ENCODE results near the gene CFAP99. TPM values are rescaled to one million over a fixed set of nuclear protein-coding genes. Genes with fewer than 3 reads are reported as not detected.

CFAP99 gene
- polyA plus RNA-seq, 1 donor (not counting 4 experiments of a cell fraction or from before 2014, with no cell fraction given) = not detected

GRCh38 chr4:2451821-2452785 lies 33.3 kb downstream of the CFAP99 start:
- no peaks in the 10 kb centered on the region for H3K4me1 ChIP-seq (ENCODE audit: control insufficient read depth, extremely low read depth, insufficient read depth, low read length)
- no peak overlapping the region for H3K4me2 ChIP-seq (ENCODE audit: control insufficient read depth, extremely low read depth, insufficient read depth, low read depth, low read length)
- TF ChIP-seq EZH2 (IDR thresholded peaks at IDR 0.05; ENCODE audit: low read length) = no peak
- TF ChIP-seq CTCF (optimal IDR thresholded peaks at IDR 0.05 in 1 of 3, IDR thresholded peaks at IDR 0.05 in 1 of 3, conservative IDR thresholded peaks at IDR 0.05 in 1 of 3; ENCODE audit: extremely low read depth in 1 of 3, insufficient read depth in 2 of 3, low read length in 3 of 3) = no peak
- DNase-seq (ENCODE audit: low read depth, low spot score) (no peak), FAIRE-seq (no peak)
- H3K27ac ChIP-seq (ENCODE audit: control insufficient read depth, insufficient read depth, low read length) = no peak overlapping the region
- H3K27me3 ChIP-seq (ENCODE audit: control insufficient read depth, extremely low read depth, insufficient read depth, low read length) = peaks cover 11% of the 10 kb centered on the region
- H3K9me3 ChIP-seq (ENCODE audit: control insufficient read depth, low read depth, low read length) = no peaks in the 10 kb centered on the region
- no peaks in the 10 kb centered on the region for H4K20me1 ChIP-seq (ENCODE audit: control insufficient read depth, extremely low read depth, insufficient read depth, low read length)
- no peaks in the 10 kb centered on the region for H3K36me3 ChIP-seq (ENCODE audit: control insufficient read depth in 2 of 2, extremely low read depth in 1 of 2, insufficient read depth in 2 of 2, low read length in 2 of 2)
- no peak overlapping the region for H2AFZ ChIP-seq (ENCODE audit: control insufficient read depth, low read length)
- no peaks in the 10 kb centered on the region for H3K9me1 ChIP-seq (ENCODE audit: control insufficient read depth, extremely low read depth, insufficient read depth, low read length)
- H3K4me3 ChIP-seq (ENCODE audit: control insufficient read depth in 2 of 3, extremely low read depth in 1 of 3, insufficient read depth in 2 of 3, low read depth in 1 of 3, low read length in 3 of 3) = no peak overlapping the region
- H3K9ac ChIP-seq (ENCODE audit: control insufficient read depth, extremely low read depth, insufficient read depth, low read length) = no peak overlapping the region
- dilution Hi-C loops (cut with MboI; ENCODE audit: extremely low pct_ligation_motif_present, low sequenced_read_pairs) = no loop called here
- no peaks in the 10 kb centered on the region for H3K79me2 ChIP-seq (ENCODE audit: control insufficient read depth, insufficient read depth, low read length)

GRCh38 chr4:2457481-2458295 lies 38.9 kb downstream of the CFAP99 start:
- dilution Hi-C loops (cut with MboI; ENCODE audit: extremely low pct_ligation_motif_present, low sequenced_read_pairs) = no loop called here
- no peak for FAIRE-seq

More at GRCh38 chr4:2457481-2458295, 38.9 kb downstream of the CFAP99 start:
- Histone ChIP-seq H3K4me3 (ENCODE audit: control insufficient read depth in 2 of 3, extremely low read depth in 1 of 3, insufficient read depth in 2 of 3, low read depth in 1 of 3, low read length in 3 of 3) (no peak overlapping the region), H3K9ac (ENCODE audit: control insufficient read depth, extremely low read depth, insufficient read depth, low read length) (no peak overlapping the region), H3K4me2 (ENCODE audit: control insufficient read depth, extremely low read depth, insufficient read depth, low read depth, low read length) (no peak overlapping the region), H3K9me1 (ENCODE audit: control insufficient read depth, extremely low read depth, insufficient read depth, low read length) (no peaks in the 10 kb centered on the region), H3K9me3 (ENCODE audit: control insufficient read depth, low read depth, low read length) (no peaks in the 10 kb centered on the region), H2AFZ (ENCODE audit: control insufficient read depth, low read length) (no peak overlapping the region), H3K36me3 (ENCODE audit: control insufficient read depth in 2 of 2, extremely low read depth in 1 of 2, insufficient read depth in 2 of 2, low read length in 2 of 2) (no peaks in the 10 kb centered on the region), H3K79me2 (ENCODE audit: control insufficient read depth, insufficient read depth, low read length) (no peaks in the 10 kb centered on the region), H3K4me1 (ENCODE audit: control insufficient read depth, extremely low read depth, insufficient read depth, low read length) (no peaks in the 10 kb centered on the region), H3K27ac (ENCODE audit: control insufficient read depth, insufficient read depth, low read length) (no peak overlapping the region), H3K27me3 (ENCODE audit: control insufficient read depth, extremely low read depth, insufficient read depth, low read length) (peaks cover 30% of the 10 kb centered on the region), H4K20me1 (ENCODE audit: control insufficient read depth, extremely low read depth, insufficient read depth, low read length) (no peaks in the 10 kb centered on the region)
- DNase-seq (ENCODE audit: low read depth, low spot score) = no peak
- TF ChIP-seq EZH2 (IDR thresholded peaks at IDR 0.05; ENCODE audit: low read length) (no peak), CTCF (optimal IDR thresholded peaks at IDR 0.05 in 1 of 3, IDR thresholded peaks at IDR 0.05 in 1 of 3, conservative IDR thresholded peaks at IDR 0.05 in 1 of 3; ENCODE audit: extremely low read depth in 1 of 3, insufficient read depth in 2 of 3, low read length in 3 of 3) (no peak)

All from keratinocyte (primary cell).